H9 (cell line): ENCODE measurements around the gene WDR73. TPM values are rescaled to one million over a fixed set of nuclear protein-coding genes. Genes with fewer than 3 reads are reported as not detected.

ENCODE experiments used
- DNase-seq: peaks from one replicate; pipeline ENCODE4 v3.0.0-alpha.2; 2017
- H2AFZ ChIP-seq: one replicate; pipeline ENCODE4 v1.6.1; 2013; ENCODE audit warnings: mild to moderate bottlenecking, low read length, control low read depth, moderate library complexity
- H2AK5ac ChIP-seq: 2 replicates; pipeline ENCODE4 v1.6.1; 2013; ENCODE audit warnings: low read length, control low read depth, mixed read lengths; ENCODE audit not compliant: insufficient read length
- H2BK120ac ChIP-seq: one replicate; pipeline ENCODE4 v1.6.1; 2013; ENCODE audit warnings: low read depth, mild to moderate bottlenecking, low read length, control low read depth, inconsistent platforms; ENCODE audit not compliant: poor library complexity, severe bottlenecking
- H2BK12ac ChIP-seq: 2 replicates; pipeline ENCODE4 v1.6.1; 2013; ENCODE audit warnings: low read length, control low read depth, mixed read lengths, low read depth; ENCODE audit not compliant: insufficient read length
- H2BK15ac ChIP-seq: 2 replicates; pipeline ENCODE4 v1.6.1; 2013; ENCODE audit warnings: low read depth, low read length, control low read depth
- H2BK20ac ChIP-seq: one replicate; pipeline ENCODE4 v1.6.1; 2013; ENCODE audit warnings: low read depth, mild to moderate bottlenecking, low read length, control low read depth, inconsistent platforms; ENCODE audit not compliant: poor library complexity, severe bottlenecking
- H2BK5ac ChIP-seq: 2 replicates; pipeline ENCODE4 v1.6.1; 2013; ENCODE audit warnings: low read length, control low read depth, mixed read lengths; ENCODE audit not compliant: insufficient read length
- H3K14ac ChIP-seq: 2 replicates; pipeline ENCODE4 v1.6.1; 2013; ENCODE audit warnings: low read length, control low read depth; ENCODE audit not compliant: insufficient read depth
- H3K18ac ChIP-seq: 2 replicates; pipeline ENCODE4 v1.6.1; 2013; ENCODE audit warnings: low read depth, mild to moderate bottlenecking, mixed read lengths, low read length, control low read depth; ENCODE audit not compliant: insufficient read length
- H3K23ac ChIP-seq: 2 replicates; pipeline ENCODE4 v1.6.1; 2013; ENCODE audit warnings: low read length, control low read depth, mixed read lengths, low read depth; ENCODE audit not compliant: insufficient read length
- H3K23me2 ChIP-seq: 2 replicates; pipeline ENCODE4 v1.6.1; 2013; ENCODE audit warnings: low read depth, mild to moderate bottlenecking, mixed read lengths, low read length, control low read depth; ENCODE audit not compliant: insufficient read length, poor library complexity, severe bottlenecking
- H3K27ac ChIP-seq: 2 replicates; pipeline ENCODE4 v1.5.1; 2013; ENCODE audit warnings: low read length, control low read depth, mixed read lengths, low read depth; ENCODE audit not compliant: insufficient read length
- H3K27me3 ChIP-seq: 2 replicates; pipeline ENCODE4 v1.6.1; 2013; ENCODE audit warnings: low read length, control low read depth, inconsistent platforms; ENCODE audit not compliant: insufficient read depth
- H3K4ac ChIP-seq: 2 replicates; pipeline ENCODE4 v1.6.1; 2013; ENCODE audit warnings: low read depth, mild to moderate bottlenecking, control low read depth, inconsistent platforms, low read length, moderate library complexity
- H3K4me1 ChIP-seq: 2 replicates; pipeline ENCODE4 v1.6.1; 2013; ENCODE audit warnings: low read length, control low read depth, inconsistent platforms; ENCODE audit not compliant: insufficient read depth
- H3K4me2 ChIP-seq: 2 replicates; pipeline ENCODE4 v1.6.1; 2013; ENCODE audit warnings: low read length, control low read depth, mixed read lengths; ENCODE audit not compliant: insufficient read length, insufficient read depth
- H3K56ac ChIP-seq: 2 replicates; pipeline ENCODE4 v1.6.1; 2013; ENCODE audit warnings: low read depth, mild to moderate bottlenecking, mixed read lengths, low read length, control low read depth; ENCODE audit not compliant: insufficient read length
- H3K79me1 ChIP-seq: 2 replicates; pipeline ENCODE4 v1.6.1; 2013; ENCODE audit warnings: low read depth, mild to moderate bottlenecking, moderate library complexity, low read length, control low read depth, inconsistent platforms; ENCODE audit not compliant: insufficient read depth, poor library complexity, severe bottlenecking
- H3K79me2 ChIP-seq: 2 replicates; pipeline ENCODE4 v1.6.1; 2013; ENCODE audit warnings: low read length, control low read depth, inconsistent platforms; ENCODE audit not compliant: insufficient read depth
- H3K9ac ChIP-seq: 2 replicates; pipeline ENCODE4 v1.6.1; 2013; ENCODE audit warnings: low read length, control low read depth, mixed read lengths; ENCODE audit not compliant: insufficient read length; ENCODE audit errors: extremely low read depth
- H3K9me3 ChIP-seq: one replicate; pipeline ENCODE4 v1.6.1; 2013; ENCODE audit warnings: low read depth, low read length, inconsistent platforms; ENCODE audit not compliant: control insufficient read depth
- H3T11ph ChIP-seq: one replicate; pipeline ENCODE4 v1.6.1; 2013; ENCODE audit warnings: mild to moderate bottlenecking, low read length, control low read depth, inconsistent platforms
- H4K20me1 ChIP-seq: one replicate; pipeline ENCODE4 v1.6.1; 2013; ENCODE audit not compliant: control insufficient read depth, insufficient read length, insufficient read depth
- H4K5ac ChIP-seq: 2 replicates; pipeline ENCODE4 v1.6.1; 2013; ENCODE audit warnings: low read depth, mild to moderate bottlenecking, mixed read lengths, low read length, control low read depth; ENCODE audit not compliant: insufficient read length
- H4K8ac ChIP-seq: replicated peaks from 2 replicates; pipeline ENCODE4 v1.6.1; 2013; ENCODE audit warnings: low read length, control low read depth, mixed read lengths, low read depth; ENCODE audit not compliant: insufficient read length
- H4K91ac ChIP-seq: 2 replicates; pipeline ENCODE4 v1.6.1; 2013; ENCODE audit warnings: low read depth, mild to moderate bottlenecking, moderate library complexity, mixed read lengths, low read length, control low read depth; ENCODE audit not compliant: insufficient read length
- H3K27ac Mint-ChIP-seq, 3 experiments: 2 replicates in 2 of 3; 3 replicates in 1 of 3; pipeline ENCODE4 v1.8.0; 2020 to 2021; ENCODE audit warnings: mixed read lengths in 3 of 3, mild to moderate bottlenecking in 1 of 3, moderate library complexity in 1 of 3
- H3K27me3 Mint-ChIP-seq: 2 replicates; pipeline ENCODE4 v1.8.0; 2021; ENCODE audit warnings: low read depth, mild to moderate bottlenecking, moderate library complexity, mixed read lengths
- H3K36me3 Mint-ChIP-seq, 3 experiments: 2 replicates in 2 of 3; 3 replicates in 1 of 3; pipeline ENCODE4 v1.8.0; 2020 to 2021; ENCODE audit warnings: low read depth in 3 of 3, mixed read lengths in 3 of 3; ENCODE audit not compliant: insufficient read depth in 1 of 3
- H3K4me1 Mint-ChIP-seq, 2 experiments: 2 replicates each; pipeline ENCODE4 v1.8.0; 2020; ENCODE audit warnings: mixed read lengths in 2 of 2
- H3K4me3 Mint-ChIP-seq, 2 experiments: 2 replicates in 1 of 2; 3 replicates in 1 of 2; pipeline ENCODE4 v1.8.0; 2020 to 2021; ENCODE audit warnings: mild to moderate bottlenecking in 2 of 2, mixed read lengths in 2 of 2, moderate library complexity in 1 of 2
- H3K9me3 Mint-ChIP-seq, 2 experiments: 2 replicates in 1 of 2; 3 replicates in 1 of 2; pipeline ENCODE4 v1.8.0; 2020; ENCODE audit warnings: mild to moderate bottlenecking in 2 of 2, mixed read lengths in 2 of 2, moderate library complexity in 1 of 2
- CTCF ChIP-seq: fragments of 200-600 bp; sonication (generic); conservative IDR thresholded peaks from 3 replicates; pipeline ENCODE4 v1.8.0; 2021; ENCODE audit warnings: antibody characterized with exemption, mild to moderate bottlenecking
- WGBS: extraction: QIAGEN DNeasy Blood & Tissue Kit; methylation state at CpG from one replicate; pipeline ENCODE4 v1.1.7; 2013; ENCODE audit warnings: missing lambda C conversion rate, low lambda C conversion rate, mixed read lengths; ENCODE audit not compliant: insufficient read length; ENCODE audit errors: extremely low coverage; 5-methylcytosine and 5-hydroxymethylcytosine counted together
- total RNA-seq: library from RNA; stranded (reverse); gene quantifications from 2 replicates; pipeline ENCODE4 v1.2.1, GENCODE V29; 2021

The WDR73 gene
- total RNA-seq, 1 experiment from 2014 or later = 41.6 TPM

DNA sequence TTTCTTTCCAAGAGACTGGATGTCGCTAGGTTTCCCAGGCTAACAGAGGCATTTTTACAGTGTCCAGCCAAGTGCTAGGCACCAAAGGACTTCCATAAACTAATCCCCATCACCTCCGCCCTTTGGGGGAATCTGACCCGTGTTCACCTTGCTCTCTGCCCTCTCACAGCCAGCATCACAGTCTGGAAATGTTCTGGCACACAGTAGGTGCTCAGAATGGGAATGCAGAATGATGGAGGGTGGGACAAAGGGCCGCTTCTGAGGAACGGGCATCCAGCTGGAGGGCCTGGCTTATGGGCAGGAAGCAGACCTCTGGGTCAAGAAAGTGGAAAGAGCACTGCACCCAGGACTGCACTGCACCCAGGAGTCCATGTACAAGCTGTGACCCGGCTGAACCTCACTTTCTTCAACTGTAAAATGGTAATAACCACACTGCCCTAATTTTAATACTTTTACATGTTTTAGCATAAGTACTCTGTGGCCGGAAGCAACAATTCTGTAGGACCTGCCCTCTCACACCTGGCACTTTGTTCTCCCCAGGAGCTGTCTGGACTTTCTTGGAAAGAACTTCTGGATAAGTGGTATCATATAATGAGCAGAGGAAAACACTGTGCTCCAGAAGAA, 4.8 kb upstream of the WDR73 start:
- H3K79me1 ChIP-seq = no peaks in the 10 kb centered on the region
- no peak overlapping the region for H2BK12ac ChIP-seq
- no peak overlapping the region for H3K27ac ChIP-seq
- H3K27me3 ChIP-seq = no peaks in the 10 kb centered on the region; the same call in 1 of the 2 replicates
- Mint-ChIP-seq H3K27ac (peak overlapping the region in 1 of 3 experiments; percentile 73; a peak in 2 of 7 replicates), H3K4me1 (peaks cover 27 to 29% of the 10 kb centered on the region in 2 experiments), H3K36me3 (peaks cover 0 to 5% (median under 1%) of the 10 kb centered on the region in 3 experiments; a peak in 4 of 7 replicates), H3K27me3 (peaks cover 27% of the 10 kb centered on the region), H3K9me3 (no peaks in the 10 kb centered on the region; a peak in 1 of 5 replicates), H3K4me3 (peak overlapping the region; percentile 59 to 74)
- no peak overlapping the region for H4K5ac ChIP-seq
- no peak overlapping the region for H2AFZ ChIP-seq
- H2BK120ac ChIP-seq = no peak overlapping the region
- H3K4me2 ChIP-seq = peak overlapping the region; percentile 42
- H4K20me1 ChIP-seq = no peaks in the 10 kb centered on the region
- H3K4me1 ChIP-seq = peaks cover 3% of the 10 kb centered on the region; the same call in 1 of the 2 replicates
- H3K4ac ChIP-seq = no peak overlapping the region
- H3T11ph ChIP-seq = no peak overlapping the region
- no peak overlapping the region for H3K23ac ChIP-seq
- DNase-seq = no peak
- peaks cover 8% of the 10 kb centered on the region for H3K23me2 ChIP-seq
- no peak overlapping the region for H3K9ac ChIP-seq
- no peak overlapping the region for H4K8ac ChIP-seq
- no peak for TF ChIP-seq CTCF
- no peak overlapping the region for H4K91ac ChIP-seq
- no peak overlapping the region for H2BK5ac ChIP-seq
- H3K79me2 ChIP-seq = no peaks in the 10 kb centered on the region
- no peak overlapping the region for H2AK5ac ChIP-seq
- H2BK20ac ChIP-seq = no peak overlapping the region
- H3K18ac ChIP-seq = no peak overlapping the region
- H3K56ac ChIP-seq = no peak overlapping the region
- H3K14ac ChIP-seq = no peak overlapping the region
- no peak overlapping the region for H2BK15ac ChIP-seq
- WGBS = no CpG with 5 or more reads among the region's 7 CpGs
- no peaks in the 10 kb centered on the region for H3K9me3 ChIP-seq
